BE2C (cell line): ENCODE data around the gene ARFIP2.
A peak's percentile ranks its signal among the peaks of the same experiment; 100 is the strongest.

Experiments
- DNase-seq: peaks from one replicate; pipeline ENCODE4 v3.0.0-alpha.2; 2020
- H3K27me3 ChIP-seq: fragments of 250-450 bp; sonication (Bioruptor Pico); 2 replicates; pipeline ENCODE4 v1.5.1; 2020; ENCODE audit warnings: mild to moderate bottlenecking
- H3K36me3 ChIP-seq: fragments of 250-450 bp; sonication (Bioruptor Pico); 2 replicates; pipeline ENCODE4 v1.5.1; 2020; ENCODE audit warnings: mild to moderate bottlenecking
- H3K4me1 ChIP-seq: fragments of 250-450 bp; sonication (Bioruptor Pico); 2 replicates; pipeline ENCODE4 v1.5.1; 2020
- H3K4me3 ChIP-seq: 2 replicates; pipeline ENCODE4 v1.5.1; 2011; ENCODE audit warnings: low read depth, low read length
- H3K9me3 ChIP-seq: fragments of 250-450 bp; sonication (Bioruptor Pico); 2 replicates; pipeline ENCODE4 v1.5.1; 2020
- TF ChIP-seq, protein P1 (sequence below): IDR thresholded peaks from 2 replicates; pipeline ENCODE4 v1.5.1; 2012; ENCODE audit warnings: mild to moderate bottlenecking, low read depth, low read length

The ARFIP2 gene

DNA sequence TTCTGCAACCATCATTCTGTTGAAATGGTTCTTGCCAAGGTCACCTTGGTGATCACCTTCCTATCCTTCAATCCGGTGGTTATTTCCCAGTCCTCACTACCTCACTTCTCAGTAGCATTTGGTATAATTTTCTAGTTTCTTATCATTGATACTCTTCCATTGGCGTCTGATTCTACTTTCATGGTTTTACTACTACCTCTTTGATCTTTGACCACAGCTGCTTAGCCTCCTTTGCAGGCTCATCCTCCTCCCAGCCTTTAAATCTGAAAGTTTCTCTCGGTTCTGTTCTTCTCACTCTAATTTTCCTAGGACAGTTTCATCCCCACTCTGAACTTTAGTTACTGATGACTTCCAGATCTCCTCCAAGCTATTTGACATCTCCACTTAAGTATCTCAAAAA is 5.1 kb upstream of the ARFIP2 start:
- DNase-seq: no peak
- TF ChIP-seq, protein P1, sequence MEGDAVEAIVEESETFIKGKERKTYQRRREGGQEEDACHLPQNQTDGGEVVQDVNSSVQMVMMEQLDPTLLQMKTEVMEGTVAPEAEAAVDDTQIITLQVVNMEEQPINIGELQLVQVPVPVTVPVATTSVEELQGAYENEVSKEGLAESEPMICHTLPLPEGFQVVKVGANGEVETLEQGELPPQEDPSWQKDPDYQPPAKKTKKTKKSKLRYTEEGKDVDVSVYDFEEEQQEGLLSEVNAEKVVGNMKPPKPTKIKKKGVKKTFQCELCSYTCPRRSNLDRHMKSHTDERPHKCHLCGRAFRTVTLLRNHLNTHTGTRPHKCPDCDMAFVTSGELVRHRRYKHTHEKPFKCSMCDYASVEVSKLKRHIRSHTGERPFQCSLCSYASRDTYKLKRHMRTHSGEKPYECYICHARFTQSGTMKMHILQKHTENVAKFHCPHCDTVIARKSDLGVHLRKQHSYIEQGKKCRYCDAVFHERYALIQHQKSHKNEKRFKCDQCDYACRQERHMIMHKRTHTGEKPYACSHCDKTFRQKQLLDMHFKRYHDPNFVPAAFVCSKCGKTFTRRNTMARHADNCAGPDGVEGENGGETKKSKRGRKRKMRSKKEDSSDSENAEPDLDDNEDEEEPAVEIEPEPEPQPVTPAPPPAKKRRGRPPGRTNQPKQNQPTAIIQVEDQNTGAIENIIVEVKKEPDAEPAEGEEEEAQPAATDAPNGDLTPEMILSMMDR: no peak
- Histone ChIP-seq H3K4me1 (no peaks in the 10 kb centered on the region), H3K4me3 (no peak overlapping the region), H3K27me3 (no peaks in the 10 kb centered on the region), H3K9me3 (no peaks in the 10 kb centered on the region), H3K36me3 (peaks cover 13% of the 10 kb centered on the region)

DNA sequence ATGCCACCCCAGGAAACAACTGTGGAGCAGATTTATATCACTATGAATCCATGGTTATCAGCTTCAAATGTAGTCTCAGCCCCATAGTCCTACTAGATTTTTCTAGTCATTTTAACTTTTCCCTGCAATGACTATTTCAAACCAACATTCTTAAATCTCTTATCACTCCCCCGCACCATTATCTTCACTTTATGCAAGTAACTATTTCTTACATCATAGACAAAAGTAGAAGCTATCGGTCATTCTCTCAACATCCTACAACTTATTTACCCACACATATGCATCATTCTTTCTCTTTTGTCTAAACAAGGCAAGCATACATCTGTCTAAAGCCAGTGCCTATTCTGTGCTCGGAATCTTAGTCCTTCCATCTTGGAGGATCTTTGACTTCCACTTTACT is 4.5 kb upstream of the ARFIP2 start:
- Histone ChIP-seq H3K4me1 (no peaks in the 10 kb centered on the region), H3K36me3 (peaks cover 13% of the 10 kb centered on the region), H3K27me3 (no peaks in the 10 kb centered on the region), H3K9me3 (no peaks in the 10 kb centered on the region), H3K4me3 (no peak overlapping the region)
- TF ChIP-seq, protein P1: no peak
- DNase-seq: no peak

DNA sequence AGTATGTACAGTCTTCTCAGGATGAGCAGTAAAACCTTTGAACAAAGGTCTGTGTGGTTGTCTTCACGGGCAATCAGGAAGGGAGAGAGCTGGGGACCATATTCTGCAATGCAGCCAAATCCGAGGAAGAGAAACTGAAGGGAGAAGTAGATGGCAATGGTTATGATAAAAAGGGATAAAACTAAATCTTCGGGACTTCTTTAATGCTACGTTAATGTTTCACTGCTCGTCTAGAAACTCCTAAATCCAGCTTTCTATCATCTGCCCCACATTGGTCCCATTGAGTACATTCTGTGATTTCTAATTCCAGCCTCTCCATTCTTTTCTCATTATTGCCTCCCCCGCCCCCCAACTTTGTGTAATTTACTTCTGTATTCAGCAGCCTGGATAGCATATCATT is 1.9 kb upstream of the ARFIP2 start:
- DNase-seq: no peak
- no peaks in the 10 kb centered on the region for H3K9me3 ChIP-seq
- H3K4me3 ChIP-seq: no peak overlapping the region
- no peaks in the 10 kb centered on the region for H3K4me1 ChIP-seq
- peaks cover 13% of the 10 kb centered on the region for H3K36me3 ChIP-seq
- H3K27me3 ChIP-seq: no peaks in the 10 kb centered on the region
- TF ChIP-seq, protein P1: no peak

DNA sequence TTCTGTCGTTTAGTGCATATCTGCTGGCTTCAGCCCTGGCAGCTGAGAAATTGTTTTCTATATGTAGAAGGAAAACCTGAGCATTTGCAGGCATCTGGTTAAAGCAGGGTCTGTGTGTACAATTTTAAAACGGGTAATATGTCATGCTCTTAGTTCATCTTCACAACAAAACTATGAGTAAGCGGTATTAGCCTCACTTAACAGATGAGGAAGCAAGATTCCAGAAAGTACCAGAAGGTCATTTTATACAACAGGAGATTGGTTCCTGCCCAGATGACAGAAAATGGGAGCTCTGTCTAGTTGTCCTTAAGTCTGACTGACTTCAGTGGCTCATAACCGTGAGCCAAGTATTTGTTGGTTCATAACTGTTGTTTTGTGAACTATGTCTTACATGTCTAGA is 1.3 kb upstream of the ARFIP2 start:
- DNase-seq: no peak
- no peaks in the 10 kb centered on the region for H3K9me3 ChIP-seq
- TF ChIP-seq, protein P1: no peak
- H3K27me3 ChIP-seq: no peaks in the 10 kb centered on the region
- peaks cover 13% of the 10 kb centered on the region for H3K36me3 ChIP-seq
- H3K4me3 ChIP-seq: peak overlapping the region; percentile 86
- H3K4me1 ChIP-seq: no peaks in the 10 kb centered on the region

DNA sequence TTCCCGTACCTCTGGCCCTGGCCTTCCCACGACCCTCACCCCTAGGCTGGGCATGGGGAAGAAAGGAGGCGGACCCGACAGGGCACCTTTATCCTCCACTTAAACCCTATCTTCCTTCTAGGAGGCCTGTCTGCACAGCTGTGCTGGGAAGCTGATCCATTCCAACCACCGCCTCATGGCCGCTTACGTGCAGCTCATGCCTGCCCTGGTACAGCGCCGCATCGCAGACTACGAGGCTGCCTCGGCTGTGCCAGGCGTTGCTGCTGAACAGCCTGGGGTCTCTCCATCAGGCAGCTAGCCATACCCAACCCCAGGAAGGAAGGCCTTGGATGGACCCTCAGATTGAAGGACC is 769 bp upstream of the ARFIP2 start:
- Histone ChIP-seq H3K36me3 (peaks cover 13% of the 10 kb centered on the region), H3K4me1 (no peaks in the 10 kb centered on the region), H3K4me3 (peak overlapping the region; percentile 86), H3K9me3 (no peaks in the 10 kb centered on the region), H3K27me3 (no peaks in the 10 kb centered on the region)
- no peak for DNase-seq
- TF ChIP-seq, protein P1: no peak

DNA sequence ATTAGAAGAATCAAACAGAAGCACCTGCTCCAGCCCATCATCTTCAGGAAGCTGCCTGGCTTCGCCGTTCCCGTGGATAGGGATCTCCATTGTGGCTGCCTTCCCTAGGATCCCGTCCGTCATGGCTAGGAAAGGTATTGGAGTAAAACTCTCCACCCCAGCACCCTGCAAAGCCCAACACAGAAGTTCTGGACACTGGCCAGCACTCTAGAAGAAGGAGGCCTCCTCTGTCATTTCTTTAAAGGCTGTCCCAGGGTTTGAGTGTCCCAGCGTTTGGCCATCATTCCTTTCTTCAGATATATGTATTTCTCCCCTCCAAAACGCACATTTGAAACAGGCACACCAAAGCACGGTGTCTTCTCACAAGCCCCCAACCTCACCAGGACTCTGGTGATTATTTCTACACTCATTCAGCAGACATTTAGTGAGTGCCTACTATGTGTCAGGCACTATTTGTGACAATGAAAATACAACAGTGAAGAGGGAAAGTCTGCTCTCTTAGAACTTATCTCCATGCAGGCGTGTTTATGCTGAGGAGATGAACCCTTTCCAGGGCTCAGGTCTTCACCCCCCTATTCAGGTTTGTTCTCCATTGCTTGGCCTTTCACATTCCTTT is 724 bp downstream of the ARFIP2 start:
- Histone ChIP-seq H3K27me3 (no peaks in the 10 kb centered on the region), H3K4me3 (peak overlapping the region; percentile 86), H3K36me3 (peaks cover 13% of the 10 kb centered on the region), H3K9me3 (no peaks in the 10 kb centered on the region), H3K4me1 (no peaks in the 10 kb centered on the region)
- no peak for DNase-seq
- TF ChIP-seq, protein P1: no peak
